HG02763 (cell line): ENCODE results near the gene PFDN4.

Experiments
- ATAC-seq: cut with Tn5 transposase; IDR thresholded peaks from one replicate; pipeline ENCODE4 v1.9.1; 2021; ENCODE audit warnings: mild to moderate bottlenecking, moderate library complexity; ENCODE audit not compliant: unreplicated experiment

PFDN4 gene

DNA sequence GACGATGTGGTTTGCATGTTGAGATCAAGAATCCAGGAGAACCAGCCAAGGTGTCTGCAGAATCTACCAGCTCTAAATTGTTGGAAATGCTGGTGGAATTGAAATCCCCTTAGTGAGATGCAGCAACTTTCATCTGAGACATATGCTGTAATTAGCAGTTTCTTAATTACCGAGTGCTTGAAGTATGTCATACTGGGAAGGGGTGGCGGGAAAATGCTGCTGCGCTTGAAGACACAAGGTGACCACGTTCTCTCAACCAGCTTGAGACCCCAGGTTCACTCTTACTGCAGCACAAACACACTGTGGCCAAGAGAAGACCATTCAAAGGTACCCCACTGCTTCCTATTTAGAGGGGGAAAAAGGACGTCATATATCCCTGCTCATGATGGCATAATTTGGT lies 59.0 kb downstream of the PFDN4 start:
- no peak for ATAC-seq

DNA sequence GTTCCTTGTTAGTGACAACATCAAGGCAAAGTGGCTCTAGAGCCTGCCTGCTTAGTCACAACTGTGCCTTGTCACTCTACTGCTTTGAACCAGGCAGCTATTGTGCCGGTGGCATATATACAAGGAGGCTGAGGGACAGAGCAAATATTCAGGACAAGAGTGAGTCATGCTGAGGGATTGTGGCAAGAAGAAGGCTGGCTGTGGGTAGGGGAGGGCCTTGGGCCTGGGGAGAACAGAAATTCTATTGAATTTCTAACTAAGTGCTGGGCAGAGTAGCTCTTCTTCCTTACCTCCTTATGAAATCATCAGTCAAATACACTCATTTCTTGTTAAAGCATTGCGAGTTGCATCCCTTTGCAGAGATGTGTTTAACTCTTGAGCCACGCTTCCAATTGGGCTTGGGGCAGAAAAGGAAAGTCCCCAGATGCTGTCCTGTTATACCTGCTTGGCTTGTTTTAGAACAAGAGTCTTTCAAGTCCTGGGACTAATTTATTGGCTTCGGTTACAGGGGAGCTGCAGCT lies 59.7 kb downstream of the PFDN4 start:
- ATAC-seq: no peak

DNA sequence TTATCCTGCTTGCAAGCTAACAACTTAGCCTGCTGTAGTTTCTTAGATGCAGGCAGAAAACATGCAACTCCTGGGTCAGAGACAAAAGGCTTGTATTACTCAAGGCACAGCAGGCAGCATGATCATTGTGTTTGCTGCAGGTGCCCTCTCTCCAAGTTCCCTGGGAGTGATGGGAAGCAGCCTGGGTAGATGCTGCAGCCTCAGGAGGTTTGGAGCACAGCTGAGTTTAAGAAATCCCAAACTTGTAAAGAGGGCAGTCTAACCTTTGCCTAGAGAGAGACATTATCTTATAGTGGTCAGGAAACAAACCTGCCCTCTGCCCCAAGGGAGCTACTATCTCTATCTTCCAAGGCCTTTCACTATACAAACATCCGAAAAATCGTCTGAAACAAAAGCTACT lies 61.1 kb downstream of the PFDN4 start:
- ATAC-seq: no peak
